COLO829 (cell line): ENCODE data around the gene MEGF11.

ENCODE experiments used
- DNase-seq: peaks from one replicate; pipeline ENCODE4 v3.0.0; 2012; ENCODE audit warnings: low spot score

The MEGF11 gene

GRCh38 chr15:66112388-66112787 lies 141.2 kb downstream of the MEGF11 start:
- no peak for DNase-seq

DNA sequence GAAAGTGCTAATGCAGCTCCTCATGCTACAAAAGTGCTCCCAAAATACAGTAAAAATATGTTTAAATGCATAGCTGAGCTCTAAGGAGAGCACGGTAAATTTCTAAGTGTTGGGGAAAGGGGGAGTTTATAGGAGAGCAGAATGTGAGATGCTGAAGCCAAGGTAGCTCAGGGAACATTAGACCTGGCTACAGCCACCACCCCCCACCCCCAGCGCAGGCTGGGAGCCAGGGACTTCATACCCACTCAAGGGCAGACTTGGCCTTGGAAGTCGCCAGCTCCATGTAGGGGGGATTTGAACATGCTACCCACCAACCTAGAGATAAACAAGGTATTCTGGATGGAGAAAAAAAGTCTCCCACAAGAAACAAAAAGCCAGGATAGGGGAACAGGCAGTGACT lies 142.2 kb downstream of the MEGF11 start:
- no peak for DNase-seq

- no peak for DNase-seq
Observed at GRCh38 chr15:66110864-66111263, 142.7 kb downstream of the MEGF11 start.

- DNase-seq: no peak
Observed at GRCh38 chr15:66109826-66110225, 143.7 kb downstream of the MEGF11 start.

DNA sequence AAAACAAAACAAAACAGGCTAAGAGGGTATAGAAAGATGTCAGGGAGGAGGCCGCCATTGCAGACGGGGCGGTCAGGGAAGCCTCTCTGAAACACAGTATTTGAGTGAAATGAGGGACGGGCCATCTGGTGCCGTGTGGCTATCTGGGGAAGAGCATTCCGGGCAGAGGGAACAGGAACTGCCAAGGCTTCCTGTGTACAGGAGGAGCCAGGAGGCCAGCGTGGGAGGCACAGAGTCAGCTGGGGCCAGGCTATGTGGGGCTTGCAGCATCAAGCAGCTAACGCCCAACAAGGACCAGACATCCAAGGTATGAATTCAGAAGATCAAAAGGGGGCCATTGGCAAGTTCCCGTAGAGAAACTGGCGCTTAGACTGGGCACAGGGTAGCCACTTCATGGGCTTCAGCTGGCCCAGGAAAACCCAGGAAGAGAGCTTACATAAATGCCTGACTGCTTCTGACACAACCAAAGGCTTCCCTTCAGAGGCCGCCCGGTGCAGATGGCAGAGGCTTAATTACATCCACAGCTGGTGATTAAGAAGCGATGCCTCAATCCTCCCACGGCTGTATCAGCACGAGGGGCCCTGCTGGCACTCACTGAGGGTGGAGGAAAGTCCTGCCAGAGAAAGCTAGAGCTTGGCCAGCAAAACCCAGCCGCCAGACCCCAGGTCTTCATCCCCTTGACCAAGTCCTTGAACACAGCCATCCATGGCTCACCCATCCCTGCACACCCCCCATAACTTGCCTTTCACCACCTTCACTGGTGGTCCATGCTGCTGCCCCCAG lies 144.9 kb downstream of the MEGF11 start:
- DNase-seq: no peak

DNA sequence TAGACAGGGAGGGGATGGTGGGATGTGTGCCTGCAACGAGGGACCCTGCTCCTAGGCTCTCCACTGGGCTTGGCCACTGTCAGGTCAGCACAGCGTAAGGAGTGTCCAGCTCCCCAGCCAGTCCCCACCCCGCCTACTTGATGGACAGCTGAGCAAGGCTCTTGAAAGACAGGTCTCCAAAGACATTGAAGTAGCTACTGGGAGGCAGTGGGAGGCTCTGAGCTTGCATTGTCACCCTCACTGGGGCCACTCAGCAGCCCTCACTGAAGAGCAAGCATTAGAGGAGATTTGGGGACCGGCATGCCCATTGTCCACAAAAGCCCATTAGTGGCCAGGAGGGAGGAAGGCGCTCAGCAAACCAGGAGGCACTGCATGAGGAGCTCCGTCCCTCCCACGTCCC lies 146.5 kb downstream of the MEGF11 start:
- DNase-seq: no peak

DNA sequence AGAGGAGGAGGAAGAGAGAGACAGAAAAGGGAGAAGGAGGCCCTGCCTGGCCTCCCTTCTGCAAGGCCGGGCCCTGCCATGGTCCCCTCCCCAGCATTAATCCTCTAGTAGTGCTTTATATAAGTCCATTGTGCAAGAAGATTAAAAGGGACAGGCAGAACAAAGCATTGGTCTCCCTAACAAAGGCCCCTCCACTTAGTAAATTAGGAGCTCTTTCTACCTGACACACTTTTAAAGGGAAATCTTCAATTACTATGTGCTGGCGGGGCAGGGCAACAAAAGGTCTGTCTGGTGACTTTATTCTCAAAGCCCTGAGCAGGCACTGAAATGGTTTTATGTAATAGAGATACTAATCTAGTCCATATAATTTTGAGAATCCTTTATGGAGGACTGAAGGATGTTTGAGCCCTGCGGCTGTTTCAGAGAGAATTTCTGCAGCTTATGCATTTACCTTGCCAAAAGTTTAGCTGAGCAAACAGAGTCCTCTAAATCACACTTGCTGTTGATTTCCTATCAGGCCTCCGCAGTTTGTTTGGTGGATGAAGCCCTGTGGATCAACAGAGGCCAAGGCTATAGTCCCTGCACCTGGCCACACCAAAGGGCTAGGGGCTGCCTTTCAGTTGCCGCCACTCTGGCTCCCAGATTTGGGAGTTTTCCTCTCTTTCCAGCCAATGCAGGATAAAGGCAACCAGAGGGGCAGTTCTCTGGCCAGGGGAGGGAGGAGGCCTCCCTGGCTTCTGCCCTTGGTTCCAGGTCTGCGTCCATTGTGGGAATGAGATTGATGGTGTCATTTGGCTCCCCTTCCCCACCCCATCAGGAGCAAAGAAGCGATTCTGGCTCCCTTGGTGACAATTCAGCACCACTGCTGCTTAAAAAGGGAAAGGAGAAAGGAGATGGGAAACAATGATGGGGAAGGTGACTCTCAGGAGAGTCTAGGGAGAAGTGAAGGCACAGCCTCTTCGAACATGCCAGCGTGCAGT lies 148.0 kb downstream of the MEGF11 start:
- DNase-seq: no peak

DNA sequence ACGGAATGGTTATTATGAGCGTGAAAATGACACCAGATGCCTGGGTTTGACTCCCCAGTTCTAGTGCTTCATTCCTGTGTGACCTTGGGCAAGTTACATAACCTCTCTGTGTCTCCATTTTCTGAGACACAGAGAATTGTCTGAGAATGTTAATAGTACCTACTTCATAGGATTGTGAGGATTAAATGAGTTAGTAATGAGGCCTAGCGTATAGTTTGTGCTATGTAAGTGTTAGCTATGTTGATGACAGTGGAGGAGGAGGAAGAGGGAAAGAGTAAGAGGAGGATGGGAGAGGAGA lies 150.3 kb downstream of the MEGF11 start:
- DNase-seq: no peak

DNA sequence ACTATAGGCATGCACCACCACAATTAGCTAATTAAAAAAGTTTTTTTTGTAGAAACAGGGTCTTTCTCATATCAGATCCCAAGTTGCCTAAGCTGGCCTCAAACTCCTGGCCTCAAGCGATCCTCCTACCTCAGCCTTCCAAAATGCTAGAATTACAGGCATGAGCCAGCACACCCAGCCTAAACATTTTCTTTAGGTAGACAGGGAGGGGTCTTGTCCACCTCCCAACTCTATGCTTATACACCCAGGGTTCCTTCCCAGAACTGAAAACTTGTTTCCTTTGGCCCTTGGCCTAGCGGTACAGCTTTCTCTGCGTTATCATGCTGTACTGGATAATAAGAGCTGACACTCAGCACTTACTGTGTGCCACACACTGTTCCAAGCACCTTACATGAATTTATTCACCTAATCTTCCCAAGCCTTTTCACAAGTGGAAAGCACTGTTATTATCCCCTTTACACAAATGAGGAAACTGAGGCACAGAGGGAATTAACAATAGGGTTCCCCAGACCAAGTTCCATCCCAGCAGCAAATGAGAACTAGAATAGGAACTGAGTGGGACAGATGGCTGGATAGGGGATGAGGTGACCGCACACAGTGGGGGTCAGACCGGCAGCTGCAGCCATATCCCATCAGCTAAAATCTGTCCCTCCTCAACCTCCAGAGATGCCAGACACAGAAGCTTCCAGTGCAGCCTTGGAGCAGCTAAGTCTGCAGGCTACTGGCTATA lies 150.8 kb downstream of the MEGF11 start:
- no peak for DNase-seq

- no peak for DNase-seq
Observed at GRCh38 chr15:66101715-66102395, 151.7 kb downstream of the MEGF11 start.

- DNase-seq: no peak
Observed at GRCh38 chr15:66100761-66101160, 152.8 kb downstream of the MEGF11 start.

GRCh38 chr15:66099950-66100671 lies 153.4 kb downstream of the MEGF11 start:
- DNase-seq: no peak

- no peak for DNase-seq
Observed at GRCh38 chr15:66098022-66098363, 155.6 kb downstream of the MEGF11 start.

DNA sequence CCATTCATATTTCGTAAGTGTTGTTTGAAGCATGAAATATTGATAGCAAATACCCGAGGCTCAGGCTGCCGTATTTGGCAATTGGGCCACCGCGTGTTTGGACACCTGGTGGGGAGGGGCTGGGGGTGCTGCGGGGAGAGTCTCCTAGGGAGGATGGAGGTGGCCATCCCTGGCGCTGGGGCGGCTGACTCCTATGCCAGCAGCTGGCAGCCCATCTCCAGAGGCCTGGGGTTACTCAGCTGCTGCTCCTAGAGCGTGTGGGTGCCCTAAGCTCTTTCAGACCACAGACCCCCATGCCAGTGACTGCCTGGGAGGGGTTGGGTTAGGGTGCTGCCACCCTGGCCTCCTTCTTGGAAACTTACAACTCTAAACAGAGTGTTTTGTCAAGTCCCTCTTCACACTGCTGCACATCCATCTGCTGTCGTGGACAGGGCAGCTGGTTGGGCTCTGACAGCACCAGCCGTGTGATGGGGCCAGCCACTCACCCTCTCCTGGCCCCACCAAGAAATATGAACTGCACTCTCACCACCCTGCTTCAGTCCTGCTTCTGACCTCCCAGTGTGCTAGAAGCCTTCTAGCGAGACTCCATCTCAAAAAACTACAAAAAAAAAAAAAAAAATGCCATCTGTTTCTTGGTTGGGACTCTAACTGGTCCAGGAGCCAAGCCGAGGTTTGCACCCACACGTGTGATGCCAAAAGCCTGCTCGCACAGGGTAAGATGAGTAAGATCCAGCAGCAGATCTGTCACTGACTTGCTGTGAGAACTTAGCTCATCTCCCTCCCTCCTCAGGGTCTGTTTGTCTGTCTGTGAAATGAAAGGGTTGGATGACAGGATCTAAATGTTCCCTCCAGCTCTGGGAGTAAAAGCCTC lies 156.2 kb downstream of the MEGF11 start:
- DNase-seq: no peak

- DNase-seq: no peak
Observed at GRCh38 chr15:66096688-66097058, 156.9 kb downstream of the MEGF11 start.

- no peak for DNase-seq
Observed at GRCh38 chr15:66095871-66096687, 157.5 kb downstream of the MEGF11 start.

DNA sequence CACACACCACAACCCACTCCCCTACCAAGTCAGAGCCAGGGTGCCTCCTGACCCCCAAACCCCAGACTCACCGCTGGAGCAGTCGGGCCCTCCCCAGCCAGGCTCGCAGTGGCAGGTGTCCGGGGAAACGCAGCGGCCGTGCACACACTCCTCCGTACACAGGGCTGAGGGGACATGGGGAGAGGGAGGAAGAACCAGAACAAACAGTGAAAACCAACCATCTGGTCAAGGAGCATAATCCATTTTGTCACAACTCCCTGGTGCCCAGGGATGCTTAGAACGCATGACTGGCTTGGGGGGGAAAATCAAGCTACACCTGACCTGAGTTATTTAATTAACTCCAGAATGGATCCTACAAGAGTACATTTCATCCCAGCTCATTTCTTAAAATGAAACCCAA lies 159.2 kb downstream of the MEGF11 start:
- no peak for DNase-seq

GRCh38 chr15:66092053-66093016 lies 161.2 kb downstream of the MEGF11 start:
- DNase-seq: no peak
